HG03103 (cell line): ENCODE measurements around the gene SLC39A9.
"Not testable (repeated sequence)": the region's sequence is repeated elsewhere in the genome, so short reads cannot be mapped to it uniquely, and the experiment has no call there.

Source experiments
- ATAC-seq: cut with Tn5 transposase; IDR thresholded peaks from one replicate; pipeline ENCODE4 v1.9.1; 2021; ENCODE audit warnings: low read depth; ENCODE audit not compliant: unreplicated experiment

SLC39A9 gene

DNA sequence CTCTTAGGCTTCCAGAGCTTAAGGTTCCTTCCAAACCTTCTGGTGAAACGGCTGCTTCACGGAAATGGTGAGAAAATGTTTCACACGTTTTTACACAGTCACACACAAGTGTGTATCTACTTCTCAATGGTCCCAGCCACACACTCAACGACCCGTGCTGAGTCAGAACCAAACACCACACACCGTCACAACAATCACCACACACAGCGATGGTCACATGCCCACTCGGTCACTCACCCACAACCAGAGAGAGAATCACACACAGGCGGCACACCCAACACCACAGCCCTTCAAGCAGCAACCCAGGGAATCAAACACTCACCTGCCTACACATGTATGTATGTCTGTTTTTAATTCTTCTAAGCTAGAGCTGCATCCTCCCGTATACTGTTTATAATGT, 73.4 kb downstream of the SLC39A9 start:
- ATAC-seq: no peak

DNA sequence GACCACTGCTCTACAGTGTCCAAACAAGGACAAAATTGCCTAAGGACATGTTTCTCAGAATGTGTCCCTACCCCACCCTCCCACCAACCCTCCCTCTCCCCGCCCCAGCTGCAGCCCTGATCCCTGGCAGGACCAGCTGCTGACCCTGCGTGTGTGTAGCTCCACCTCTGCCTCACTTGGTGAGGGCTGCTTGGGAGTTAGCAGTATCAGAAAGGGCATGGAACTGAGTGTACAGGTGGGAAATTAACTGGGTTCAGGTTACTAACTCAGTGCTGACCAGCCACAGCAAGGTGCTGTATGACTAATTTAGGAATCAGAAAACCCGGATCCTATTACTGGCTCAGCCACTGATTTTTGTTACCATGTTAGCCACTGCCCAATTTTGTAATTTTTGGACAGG, 74.8 kb downstream of the SLC39A9 start:
- no peak for ATAC-seq

DNA sequence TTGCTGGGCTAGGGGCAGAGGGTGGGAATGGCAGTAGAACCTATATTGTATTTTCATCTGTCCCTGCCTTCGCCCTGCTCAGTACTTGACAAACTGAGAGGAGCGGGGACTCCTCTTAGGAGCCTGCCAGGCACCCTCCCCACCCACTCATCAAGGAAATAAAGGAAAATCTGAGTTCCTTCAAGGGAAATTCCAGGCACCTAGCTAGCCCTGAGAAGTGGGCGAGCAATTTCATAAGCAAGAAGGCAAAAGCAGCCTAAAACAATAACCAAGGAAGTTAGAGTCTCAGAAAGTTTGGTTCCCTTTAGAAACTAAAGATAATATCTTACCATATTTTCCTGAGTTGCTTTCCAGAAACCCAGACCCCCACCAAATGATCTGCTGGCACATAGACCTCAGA, 75.5 kb downstream of the SLC39A9 start:
- ATAC-seq: no peak

DNA sequence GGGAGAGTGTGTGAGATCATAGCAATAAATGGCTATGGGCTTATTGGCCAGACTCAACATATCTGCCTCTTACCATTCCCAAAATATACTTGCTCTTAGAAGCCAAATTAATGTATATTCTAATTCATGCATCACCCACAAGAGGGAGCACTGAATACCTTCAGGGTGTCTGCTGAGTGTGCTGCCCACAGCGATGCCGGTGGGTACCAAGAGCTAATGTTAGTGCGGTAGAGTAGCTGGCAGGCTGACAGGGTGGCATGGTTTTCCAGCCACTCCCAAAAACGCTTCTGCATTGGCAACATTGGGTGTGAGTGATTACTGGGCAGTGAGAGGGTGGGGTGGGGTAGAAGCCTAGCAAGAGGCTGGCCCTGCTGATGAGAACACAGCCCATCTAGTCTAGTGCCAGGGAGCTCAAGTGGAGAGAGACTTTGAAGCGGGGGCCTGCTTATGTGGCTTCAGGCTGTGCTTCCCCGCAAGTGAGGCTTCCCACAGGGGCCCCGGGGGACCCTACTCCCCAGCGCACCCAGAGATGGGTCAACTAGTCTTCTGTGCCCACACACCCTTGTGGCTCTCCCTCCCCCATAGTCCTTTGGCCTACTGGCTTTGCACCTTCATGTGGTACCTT, 76.8 kb downstream of the SLC39A9 start:
- ATAC-seq: no peak

DNA sequence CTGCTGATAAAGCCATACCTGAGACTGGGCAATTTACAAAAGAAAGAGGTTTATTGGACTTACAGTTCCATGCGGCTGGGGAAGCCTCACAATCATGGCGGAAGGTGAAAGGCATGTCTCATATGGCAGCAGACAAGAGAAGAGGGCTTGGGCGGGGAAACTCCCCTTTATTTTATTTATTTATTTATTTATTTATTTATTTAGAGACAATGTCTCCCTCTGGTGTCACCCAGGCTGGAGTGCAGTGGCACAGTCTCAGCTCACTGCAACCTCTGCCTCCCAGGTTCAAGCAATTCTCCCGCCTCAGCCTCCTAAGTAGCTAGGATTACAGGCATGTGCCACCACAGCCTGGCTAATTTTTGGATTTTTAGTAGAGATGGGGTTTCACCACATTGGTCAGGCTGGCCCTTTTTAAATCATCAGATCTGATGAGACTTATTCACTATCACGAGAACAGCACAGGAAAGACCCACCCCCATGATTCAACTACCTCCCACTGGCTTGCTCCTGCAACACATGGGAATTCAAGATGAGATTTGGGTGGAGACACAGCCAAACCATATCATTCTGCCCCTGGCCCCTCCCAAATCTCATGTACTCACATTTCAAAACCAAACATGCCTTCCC, 78.4 kb downstream of the SLC39A9 start:
- ATAC-seq: not testable (repeated sequence)

DNA sequence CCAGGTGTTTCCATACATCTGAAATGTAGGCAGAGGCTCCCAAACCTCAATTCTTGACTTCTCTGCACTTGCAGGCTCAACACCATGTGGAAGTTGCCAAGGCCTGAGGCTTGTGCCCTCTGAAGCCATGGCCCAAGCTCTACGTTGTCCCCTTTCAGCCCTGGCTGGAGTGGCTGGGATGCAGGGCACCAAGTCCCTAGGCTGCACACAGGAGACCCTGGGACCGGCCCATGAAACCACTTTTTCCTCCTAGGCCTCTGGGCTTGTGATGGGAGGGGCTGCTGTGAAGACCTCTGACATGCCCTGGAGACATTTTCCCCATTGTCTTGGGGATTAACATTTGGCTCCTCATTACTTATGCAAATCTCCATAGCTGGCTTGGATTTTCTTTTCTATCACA, 79.6 kb downstream of the SLC39A9 start:
- ATAC-seq: not testable (repeated sequence)

DNA sequence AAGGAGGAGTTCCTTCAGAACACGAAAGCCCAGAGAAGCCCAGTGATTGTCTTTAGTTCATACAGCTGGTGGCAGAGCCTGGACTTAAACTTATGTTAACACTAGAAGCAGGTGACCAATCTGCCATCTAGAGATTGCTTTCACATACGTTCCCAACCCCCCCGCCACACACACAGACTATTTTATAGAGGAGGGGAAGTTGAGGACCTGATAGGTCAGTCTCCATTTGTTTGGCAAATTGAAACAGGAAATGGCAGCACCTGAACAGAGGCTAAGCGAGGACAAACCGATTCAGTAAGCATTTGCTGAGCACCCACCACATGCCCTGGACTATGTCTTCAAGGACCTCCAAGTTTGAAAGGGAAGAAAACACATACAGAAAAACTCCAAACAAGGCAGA, 81.2 kb downstream of the SLC39A9 start:
- ATAC-seq: no peak

DNA sequence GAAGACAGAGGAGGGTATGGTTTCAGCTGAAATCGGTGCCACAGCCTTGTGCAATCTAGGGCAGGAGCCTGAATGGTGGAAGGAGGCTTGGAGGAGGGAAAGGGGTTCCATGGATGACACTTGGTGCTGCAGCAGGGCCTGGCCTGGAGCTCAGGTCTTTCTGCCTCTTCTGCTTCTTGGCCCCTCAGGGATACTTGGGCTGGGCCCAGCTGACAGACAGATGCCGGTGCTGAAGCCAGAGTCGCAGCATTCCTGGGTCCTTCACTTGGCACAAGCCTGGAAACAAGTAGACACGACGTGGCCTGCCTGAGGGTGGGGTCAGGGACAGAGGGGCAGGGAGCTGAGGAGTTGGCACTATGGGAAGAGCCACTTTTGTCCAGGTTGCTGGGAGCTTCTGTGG, 81.6 kb downstream of the SLC39A9 start:
- ATAC-seq: no peak

DNA sequence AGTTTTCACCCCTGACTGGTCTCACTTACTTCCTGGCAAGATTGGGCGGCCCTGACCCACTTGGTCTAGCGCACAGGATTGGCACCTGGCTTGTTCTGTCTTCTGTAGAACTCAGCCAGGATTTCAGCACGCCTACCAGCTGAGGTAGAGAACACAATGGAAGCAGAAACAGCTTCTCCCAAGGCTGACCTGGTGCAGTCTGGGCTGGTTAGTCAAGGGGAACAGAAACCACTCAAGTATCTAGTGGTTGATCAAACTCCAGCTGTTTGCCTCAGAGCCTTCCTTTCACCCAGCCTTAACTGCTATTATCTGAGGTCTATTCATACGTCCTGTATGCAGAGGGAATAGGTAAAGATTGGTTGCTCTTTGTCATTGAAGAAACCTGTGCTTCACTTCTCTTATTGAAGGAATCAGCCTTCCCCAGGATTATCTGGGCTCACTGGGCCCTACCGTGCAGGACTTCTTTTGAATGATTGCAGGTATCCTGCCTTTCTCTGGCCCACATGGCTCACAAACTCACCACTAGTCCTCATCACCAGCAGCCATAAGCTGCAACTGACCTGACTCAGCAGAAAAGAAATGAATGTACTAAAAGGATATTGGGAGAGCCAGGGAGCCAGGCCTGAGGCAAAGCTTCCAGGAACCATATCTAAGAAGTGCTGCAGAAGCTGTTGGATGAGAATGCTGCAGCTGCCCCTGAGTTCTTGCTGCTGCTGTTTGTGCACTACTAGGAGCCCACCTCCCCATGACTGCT, 83.5 kb downstream of the SLC39A9 start:
- peak; percentile 87 for ATAC-seq

DNA sequence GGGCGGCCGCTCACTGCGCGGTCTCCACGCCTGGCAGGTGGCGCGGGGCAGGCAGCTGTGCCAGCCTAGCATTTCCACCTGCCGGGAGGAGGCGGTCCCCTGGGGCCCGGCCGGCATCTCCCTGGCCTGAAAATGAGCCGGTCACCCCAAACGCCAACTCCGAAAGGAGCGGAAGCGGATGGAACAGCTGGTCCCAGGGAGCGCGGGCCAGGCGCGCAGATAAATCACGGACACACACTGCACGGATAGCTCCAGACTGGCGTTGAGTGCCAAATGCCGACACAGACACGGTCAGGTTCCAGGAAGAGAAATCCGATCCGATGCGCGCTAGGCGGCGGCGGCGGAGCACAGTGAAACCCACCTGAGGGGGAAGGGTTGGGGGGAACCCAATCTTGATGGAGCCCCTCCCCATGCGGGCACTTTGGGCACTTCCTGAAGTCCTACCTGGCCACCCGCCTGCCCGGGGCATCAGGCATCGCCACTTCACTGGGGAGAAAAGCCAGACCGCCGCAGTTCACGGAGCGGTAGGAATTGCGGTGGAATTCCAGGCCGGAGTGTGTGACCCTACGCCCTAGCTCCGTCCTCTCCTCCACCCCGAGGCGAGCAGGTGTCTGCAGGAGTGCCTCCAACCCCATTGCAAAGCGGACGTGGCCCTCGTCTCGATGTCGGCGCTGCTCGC, 85.4 kb downstream of the SLC39A9 start:
- no peak for ATAC-seq

DNA sequence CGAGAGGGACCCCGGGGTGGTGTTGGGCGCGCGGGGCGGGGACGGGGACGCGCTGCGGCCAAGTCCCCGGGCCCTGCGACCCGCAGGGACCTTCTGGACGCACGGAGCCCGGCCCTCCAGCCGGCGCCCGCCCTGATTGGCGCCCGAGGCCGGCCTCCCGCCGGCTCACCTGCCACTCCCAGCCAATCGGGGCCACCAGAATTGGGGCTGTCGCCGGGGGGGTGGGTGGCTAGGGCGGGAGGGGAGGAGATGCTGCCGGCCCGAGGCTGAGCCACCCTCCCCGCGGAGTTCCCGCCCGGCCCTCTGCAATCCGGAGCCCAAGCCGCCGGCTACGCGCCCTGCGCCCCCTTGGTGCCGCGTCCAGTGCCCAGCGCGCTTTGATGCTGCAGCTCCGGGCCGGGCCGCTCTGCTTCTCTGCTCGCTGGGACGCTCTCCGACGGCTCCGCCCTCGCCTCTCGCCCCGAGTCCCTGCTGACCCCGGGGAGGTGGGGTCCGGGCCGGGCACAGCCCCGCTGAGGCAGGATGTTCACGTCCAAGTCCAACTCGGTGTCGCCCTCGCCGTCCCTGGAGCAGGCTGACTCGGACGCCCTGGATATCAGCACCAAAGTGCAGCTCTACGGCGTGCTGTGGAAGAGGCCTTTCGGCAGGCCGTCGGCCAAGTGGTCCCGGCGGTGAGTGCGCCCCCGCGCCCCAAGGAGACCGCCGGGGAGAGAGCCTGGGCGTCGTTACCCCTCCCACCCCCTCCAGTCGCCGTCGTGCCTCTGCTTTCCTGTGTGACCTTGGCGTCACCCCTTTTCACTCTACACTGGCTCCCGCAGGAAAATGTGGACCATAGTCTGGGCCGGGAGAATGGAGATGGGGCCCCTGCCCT, 86.2 kb downstream of the SLC39A9 start, which contains the start of gene PLEKHD1:
Gene PLEKHD1, plus strand, starts transcription at position 285 of the 871 bp plus-strand sequence. Its CDS starts 238 bp downstream, at position 523.
- ATAC-seq: no peak

DNA sequence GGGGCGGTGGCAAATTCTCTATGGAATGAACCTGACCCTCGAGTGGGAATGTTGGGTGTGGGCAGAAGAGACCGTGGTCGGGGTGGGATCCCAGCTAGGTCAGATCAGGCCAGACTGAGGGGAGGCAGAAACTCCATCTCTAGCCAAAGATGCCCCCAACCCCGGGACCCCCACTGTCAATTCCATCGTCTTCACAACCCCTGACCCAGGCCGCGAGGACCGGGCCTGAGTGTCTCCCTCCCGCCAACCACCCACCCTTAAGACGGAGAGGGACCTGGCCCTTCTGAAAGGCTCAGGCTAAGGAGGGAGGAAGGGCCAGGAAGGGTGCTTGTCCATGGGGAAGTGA, 86.8 kb downstream of the SLC39A9 start:
- ATAC-seq: no peak

DNA sequence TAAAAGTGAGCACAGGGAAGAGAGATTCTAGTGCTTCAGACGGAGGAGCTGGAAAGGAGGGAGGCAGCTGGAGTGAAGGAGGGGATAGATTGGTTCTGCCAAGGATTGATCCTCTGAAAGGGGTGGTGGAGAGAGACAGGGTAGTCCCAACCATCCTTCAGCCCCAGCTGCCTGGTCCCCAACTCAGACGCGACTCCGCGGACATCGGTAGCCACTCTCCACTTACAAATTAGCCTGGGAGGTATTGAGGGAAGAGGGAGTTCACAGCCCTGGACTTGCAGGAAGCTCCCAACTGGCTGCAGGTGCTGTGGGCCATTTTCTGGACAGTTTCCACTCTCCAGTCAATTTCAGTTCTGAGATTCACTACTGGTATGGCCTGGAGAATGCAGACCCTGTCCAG, 87.2 kb downstream of the SLC39A9 start:
- no peak for ATAC-seq

DNA sequence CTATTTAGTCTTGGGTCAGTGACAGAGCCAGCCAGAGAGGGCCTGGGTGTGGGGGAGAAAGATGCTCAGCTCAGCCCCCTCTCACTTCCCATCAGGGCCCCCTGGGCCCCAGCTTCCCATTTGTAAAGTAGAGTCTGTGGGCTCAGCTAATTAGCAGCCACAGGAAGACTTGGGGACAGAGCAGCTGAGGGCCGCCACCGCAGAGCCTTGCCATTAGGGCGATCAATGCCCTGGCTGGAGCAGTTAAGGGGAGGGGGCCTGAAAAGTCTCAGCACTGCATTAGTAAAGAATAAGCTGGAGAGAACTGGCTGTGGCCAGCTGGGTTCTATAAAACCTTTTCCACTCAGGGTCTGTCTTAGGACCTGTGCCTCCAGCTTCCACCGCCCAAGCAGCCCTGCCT, 88.7 kb downstream of the SLC39A9 start:
- no peak for ATAC-seq

DNA sequence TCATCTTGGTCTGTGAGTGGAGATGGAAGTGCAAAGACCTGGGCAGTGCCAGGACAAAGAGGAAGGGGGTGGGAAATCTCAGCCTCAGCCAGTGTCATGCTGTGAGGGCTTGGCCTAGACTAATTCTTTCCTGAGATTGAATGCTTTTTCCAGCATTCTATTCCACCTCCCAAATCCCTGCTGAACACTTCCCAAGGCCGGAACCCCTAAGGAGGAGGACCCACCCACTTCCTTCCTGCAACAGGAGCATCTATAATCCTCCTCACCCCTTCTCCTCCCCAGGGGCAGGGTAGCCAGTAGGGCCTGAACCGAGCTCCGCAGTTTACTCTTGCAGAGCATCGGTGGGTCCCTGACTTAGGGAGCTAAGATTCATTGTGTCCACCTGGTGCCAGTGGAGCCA, 89.3 kb downstream of the SLC39A9 start:
- no peak for ATAC-seq

DNA sequence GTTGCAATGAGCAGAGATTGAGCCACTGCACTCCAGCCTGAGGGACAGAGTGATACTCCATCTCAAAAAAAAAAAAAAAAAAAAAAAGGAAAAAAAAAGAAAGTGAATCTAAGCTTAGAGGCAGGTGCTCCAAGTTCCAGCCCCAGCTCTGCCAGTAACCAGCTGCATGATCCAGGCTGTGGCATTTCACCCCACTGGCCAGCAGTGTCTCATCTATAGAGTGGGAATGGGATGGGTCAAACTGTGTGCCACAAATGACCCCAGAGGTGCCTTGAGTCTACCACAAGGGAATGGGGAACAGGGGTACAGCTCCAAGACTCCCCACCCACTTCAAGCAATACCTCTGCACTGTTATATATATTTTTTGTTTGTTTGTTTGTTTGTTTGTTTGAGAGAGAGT, 91.0 kb downstream of the SLC39A9 start:
- ATAC-seq: no peak

DNA sequence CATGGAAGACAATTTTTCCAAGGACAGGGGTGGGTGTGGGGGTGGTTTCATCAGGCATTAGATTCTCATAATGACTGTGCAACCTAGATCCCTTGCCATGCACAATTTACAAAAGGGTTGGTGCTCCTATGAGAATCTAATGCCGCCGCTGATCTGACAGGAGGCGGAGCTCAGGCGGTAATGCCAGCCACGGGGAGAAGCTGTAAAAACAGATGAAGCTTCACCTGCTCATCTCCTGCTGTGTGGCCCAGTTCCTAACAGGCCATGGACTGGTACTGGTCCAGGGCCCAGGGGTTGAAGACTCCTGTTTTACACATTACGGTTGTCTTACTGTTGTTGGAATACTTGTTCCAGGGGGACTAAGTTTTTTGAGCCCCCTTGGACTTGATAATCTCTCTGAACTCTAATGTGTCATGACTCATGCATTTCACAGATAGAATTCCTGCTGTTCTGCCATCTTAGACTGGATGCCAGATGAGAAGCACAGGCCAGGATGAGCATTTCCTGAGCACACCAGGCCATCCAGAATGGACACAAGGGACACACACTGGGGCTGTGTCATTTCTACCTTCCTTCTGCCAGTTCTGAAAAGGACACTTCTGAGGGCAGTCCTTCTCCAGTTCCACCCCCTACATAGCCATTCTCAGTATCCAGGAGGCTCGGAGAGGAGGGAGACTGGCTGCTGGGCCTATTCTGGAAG, 91.9 kb downstream of the SLC39A9 start:
- ATAC-seq: no peak

DNA sequence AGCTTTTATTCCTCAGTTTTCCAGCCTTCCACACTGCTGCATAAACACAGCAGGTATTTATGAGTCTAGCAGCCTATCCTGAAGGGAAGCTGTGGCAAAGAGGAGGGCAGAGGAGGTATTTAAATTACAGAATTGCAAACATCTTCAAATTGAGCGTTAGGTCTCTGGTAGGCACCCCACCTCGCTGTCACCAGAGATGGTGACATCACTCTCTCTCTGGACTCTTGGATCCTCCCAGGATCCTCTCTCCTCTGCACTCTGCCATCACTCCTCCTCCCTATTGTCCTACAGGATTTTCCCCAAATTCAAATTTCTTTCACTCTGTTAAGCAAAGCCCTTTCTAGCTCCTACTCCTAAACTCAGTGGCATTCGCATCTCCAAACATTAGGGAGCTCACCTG, 92.7 kb downstream of the SLC39A9 start:
- ATAC-seq: no peak

DNA sequence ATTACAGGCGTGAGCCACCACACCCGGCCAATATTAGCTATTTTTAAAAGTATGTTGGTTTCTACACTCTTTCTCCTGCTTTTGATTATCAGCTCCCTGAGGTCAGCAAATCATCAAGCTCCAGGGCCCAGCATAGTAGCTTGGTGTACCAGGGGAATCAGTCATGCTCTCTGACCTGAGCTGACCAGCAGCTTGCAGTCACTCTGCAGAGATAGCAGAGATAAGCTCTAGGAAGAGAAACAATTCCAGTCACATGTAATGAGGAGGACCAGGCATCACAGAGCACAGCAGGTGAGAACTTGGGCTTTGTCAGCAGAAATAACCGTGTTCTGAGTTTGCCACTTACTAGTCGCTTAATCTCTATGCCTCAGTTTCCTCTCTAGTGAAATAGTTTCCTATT, 94.5 kb downstream of the SLC39A9 start:
- ATAC-seq: no peak

DNA sequence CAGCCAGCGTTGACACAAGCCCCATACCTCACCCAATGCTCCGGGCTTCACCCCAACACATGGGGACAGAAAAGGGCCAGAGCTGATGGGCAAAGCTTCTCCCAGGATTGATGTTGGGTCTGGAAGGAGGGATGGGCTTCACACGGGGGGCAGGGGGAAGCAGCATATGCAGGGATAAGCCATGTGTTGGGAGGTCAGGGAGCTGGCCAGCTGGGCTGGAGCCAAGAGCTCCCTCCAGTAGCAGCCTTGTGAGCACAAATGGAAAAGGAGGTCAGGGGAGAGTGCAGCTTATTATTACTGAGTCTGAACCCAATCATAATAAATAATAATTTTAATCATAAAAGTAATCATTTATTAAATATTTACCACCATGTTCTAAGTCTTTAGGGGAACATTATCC, 95.3 kb downstream of the SLC39A9 start:
- ATAC-seq: no peak
